OCI-LY3 (cell line): ENCODE data around the gene MTMR3.

Experiments
- H2AFZ ChIP-seq: fragments of 200-600, 300-600 bp; shearing (Covaris generic); 2 replicates; pipeline ENCODE4 v1.6.0; 2014; ENCODE audit warnings: antibody characterized with exemption, low read depth, low read length
- H3K27ac ChIP-seq: fragments of 200-600, 300-600 bp; sonication (generic); 2 replicates; pipeline ENCODE4 v1.5.1; 2014; ENCODE audit warnings: mild to moderate bottlenecking, low read length, moderate library complexity, mixed read lengths
- H3K27me3 ChIP-seq: fragments of 200-600, 300-600 bp; sonication (generic); 2 replicates; pipeline ENCODE4 v1.6.1; 2014; ENCODE audit warnings: low read depth, low read length, mixed read lengths
- H3K36me3 ChIP-seq: fragments of 200-600, 300-600 bp; sonication (generic); replicated peaks from 2 replicates; pipeline ENCODE3; 2014; ENCODE audit warnings: low read depth, low read length, mixed read lengths
- H3K4me1 ChIP-seq: fragments of 300-600, 200-600 bp; sonication (generic); 2 replicates; pipeline ENCODE4 v1.6.1; 2014; ENCODE audit warnings: low read length, mixed read lengths
- H3K4me2 ChIP-seq: fragments of 200-600, 300-600 bp; sonication (generic); 2 replicates; pipeline ENCODE4 v1.6.1; 2014; ENCODE audit warnings: low read length, mixed read lengths
- H3K4me3 ChIP-seq: fragments of 300-600, 200-600 bp; sonication (generic); 2 replicates; pipeline ENCODE4 v1.5.1; 2014; ENCODE audit warnings: antibody characterized with exemption, mild to moderate bottlenecking, low read length, moderate library complexity
- H3K79me2 ChIP-seq: fragments of 300-600, 200-600 bp; shearing (Covaris generic); 2 replicates; pipeline ENCODE4 v1.6.1; 2014; ENCODE audit warnings: mild to moderate bottlenecking, low read length, mixed read lengths
- H3K9ac ChIP-seq: fragments of 300-600, 200-600 bp; shearing (Covaris generic); 2 replicates; pipeline ENCODE4 v1.6.0; 2014; ENCODE audit warnings: mild to moderate bottlenecking, low read length, moderate library complexity
- H3K9me3 ChIP-seq: fragments of 200-600, 300-600 bp; shearing (Covaris generic); 2 replicates; pipeline ENCODE4 v1.6.1; 2014; ENCODE audit warnings: low read length, mixed read lengths; ENCODE audit not compliant: insufficient read depth
- H4K20me1 ChIP-seq: fragments of 200-600, 300-600 bp; sonication (generic); 2 replicates; pipeline ENCODE4 v1.6.1; 2016; ENCODE audit warnings: low read length, mixed read lengths; ENCODE audit not compliant: insufficient read depth
- EZH2phosphoT487 ChIP-seq: fragments of 200-600 bp; shearing (Covaris generic); IDR thresholded peaks from 2 replicates; pipeline ENCODE4 v1.6.1; 2018; ENCODE audit warnings: antibody characterized with exemption, mixed run types, low read depth
- TF ChIP-seq, protein P1 (sequence below): fragments of 200-600, 300-600 bp; sonication (generic); IDR thresholded peaks from 2 replicates; pipeline ENCODE4 v1.5.1; 2014; ENCODE audit warnings: antibody characterized with exemption, low read length, low read depth

MTMR3 gene

DNA sequence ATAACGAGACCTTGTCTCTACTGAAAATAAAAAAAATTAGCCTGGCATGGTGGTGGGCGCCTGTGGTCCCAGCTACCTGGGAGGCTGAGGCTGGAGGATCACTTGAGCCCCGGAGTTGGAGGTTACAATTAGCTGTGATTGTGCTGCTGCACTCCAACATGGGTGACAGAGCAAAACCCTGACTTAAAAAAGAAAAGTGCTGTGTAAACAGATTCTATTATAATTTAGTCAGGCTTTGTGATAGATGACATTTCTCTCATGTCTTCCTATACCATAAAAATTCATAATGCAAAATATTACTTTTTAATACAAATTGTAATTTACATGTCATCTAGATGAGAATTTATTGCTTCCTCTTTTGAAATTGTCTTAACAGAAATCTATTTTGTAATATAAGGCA is 94.1 kb downstream of the MTMR3 start:
- peaks cover 37% of the 10 kb centered on the region for H3K4me1 ChIP-seq
- no peaks in the 10 kb centered on the region for H3K9me3 ChIP-seq
- H3K36me3 ChIP-seq: peaks cover 5% of the 10 kb centered on the region
- H3K27me3 ChIP-seq: no peaks in the 10 kb centered on the region
- no peak overlapping the region for H3K27ac ChIP-seq
- no peak for TF ChIP-seq EZH2phosphoT487
- H3K4me2 ChIP-seq: no peak overlapping the region
- H3K4me3 ChIP-seq: no peak overlapping the region
- peaks cover 22% of the 10 kb centered on the region for H4K20me1 ChIP-seq
- no peaks in the 10 kb centered on the region for H3K79me2 ChIP-seq
- no peak overlapping the region for H2AFZ ChIP-seq
- H3K9ac ChIP-seq: no peak overlapping the region

DNA sequence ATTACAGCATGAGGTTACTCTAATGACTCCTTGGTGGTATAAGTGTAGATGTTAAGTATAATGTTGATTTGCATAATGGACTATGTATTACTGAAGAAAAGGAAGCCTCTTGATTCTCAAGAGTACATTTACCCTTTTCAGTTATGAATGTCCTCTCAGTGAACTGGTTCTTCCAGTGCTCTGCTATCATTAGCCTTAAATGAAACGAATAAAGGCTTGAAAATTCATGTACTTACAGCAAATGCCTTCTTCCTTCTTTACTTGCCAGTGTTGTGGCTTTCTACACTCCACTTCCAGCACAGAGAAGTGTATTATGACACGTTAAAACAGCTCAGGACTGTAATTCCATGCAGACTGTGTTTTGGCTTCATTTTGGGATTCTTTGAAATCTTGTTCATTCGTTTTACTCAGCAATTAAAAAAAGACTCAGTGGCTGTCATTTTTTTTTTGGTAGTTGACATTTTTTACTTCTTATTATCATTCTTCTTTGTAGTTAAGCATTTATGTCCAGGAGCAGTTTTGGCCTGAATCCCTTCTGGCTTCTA is 96.9 kb downstream of the MTMR3 start:
- no peak overlapping the region for H2AFZ ChIP-seq
- H4K20me1 ChIP-seq: peaks cover 22% of the 10 kb centered on the region
- TF ChIP-seq, protein P1, sequence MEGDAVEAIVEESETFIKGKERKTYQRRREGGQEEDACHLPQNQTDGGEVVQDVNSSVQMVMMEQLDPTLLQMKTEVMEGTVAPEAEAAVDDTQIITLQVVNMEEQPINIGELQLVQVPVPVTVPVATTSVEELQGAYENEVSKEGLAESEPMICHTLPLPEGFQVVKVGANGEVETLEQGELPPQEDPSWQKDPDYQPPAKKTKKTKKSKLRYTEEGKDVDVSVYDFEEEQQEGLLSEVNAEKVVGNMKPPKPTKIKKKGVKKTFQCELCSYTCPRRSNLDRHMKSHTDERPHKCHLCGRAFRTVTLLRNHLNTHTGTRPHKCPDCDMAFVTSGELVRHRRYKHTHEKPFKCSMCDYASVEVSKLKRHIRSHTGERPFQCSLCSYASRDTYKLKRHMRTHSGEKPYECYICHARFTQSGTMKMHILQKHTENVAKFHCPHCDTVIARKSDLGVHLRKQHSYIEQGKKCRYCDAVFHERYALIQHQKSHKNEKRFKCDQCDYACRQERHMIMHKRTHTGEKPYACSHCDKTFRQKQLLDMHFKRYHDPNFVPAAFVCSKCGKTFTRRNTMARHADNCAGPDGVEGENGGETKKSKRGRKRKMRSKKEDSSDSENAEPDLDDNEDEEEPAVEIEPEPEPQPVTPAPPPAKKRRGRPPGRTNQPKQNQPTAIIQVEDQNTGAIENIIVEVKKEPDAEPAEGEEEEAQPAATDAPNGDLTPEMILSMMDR: no peak
- TF ChIP-seq EZH2phosphoT487: no peak
- H3K9ac ChIP-seq: no peak overlapping the region
- H3K27ac ChIP-seq: peak overlapping the region; percentile 3; the same call in 1 of the 2 replicates
- H3K4me3 ChIP-seq: peak overlapping the region; percentile 15; the same call in 1 of the 2 replicates
- H3K27me3 ChIP-seq: no peaks in the 10 kb centered on the region
- H3K79me2 ChIP-seq: no peaks in the 10 kb centered on the region
- peaks cover 37% of the 10 kb centered on the region for H3K4me1 ChIP-seq
- H3K4me2 ChIP-seq: peak overlapping the region; percentile 51
- peaks cover 5% of the 10 kb centered on the region for H3K36me3 ChIP-seq
- no peaks in the 10 kb centered on the region for H3K9me3 ChIP-seq

- H3K4me2 ChIP-seq: no peak overlapping the region
- no peaks in the 10 kb centered on the region for H3K9me3 ChIP-seq
- no peaks in the 10 kb centered on the region for H3K79me2 ChIP-seq
- peaks cover 28% of the 10 kb centered on the region for H3K4me1 ChIP-seq
- H3K36me3 ChIP-seq: peaks cover 5% of the 10 kb centered on the region
- TF ChIP-seq, protein P1: no peak
- TF ChIP-seq EZH2phosphoT487: no peak
- no peak overlapping the region for H3K4me3 ChIP-seq
- no peak overlapping the region for H3K27ac ChIP-seq
- no peaks in the 10 kb centered on the region for H3K27me3 ChIP-seq
- H3K9ac ChIP-seq: no peak overlapping the region
- no peak overlapping the region for H2AFZ ChIP-seq
- peaks cover 24% of the 10 kb centered on the region for H4K20me1 ChIP-seq
Measured at GRCh38 chr22:29983296-29983917, 100.4 kb downstream of the MTMR3 start.

DNA sequence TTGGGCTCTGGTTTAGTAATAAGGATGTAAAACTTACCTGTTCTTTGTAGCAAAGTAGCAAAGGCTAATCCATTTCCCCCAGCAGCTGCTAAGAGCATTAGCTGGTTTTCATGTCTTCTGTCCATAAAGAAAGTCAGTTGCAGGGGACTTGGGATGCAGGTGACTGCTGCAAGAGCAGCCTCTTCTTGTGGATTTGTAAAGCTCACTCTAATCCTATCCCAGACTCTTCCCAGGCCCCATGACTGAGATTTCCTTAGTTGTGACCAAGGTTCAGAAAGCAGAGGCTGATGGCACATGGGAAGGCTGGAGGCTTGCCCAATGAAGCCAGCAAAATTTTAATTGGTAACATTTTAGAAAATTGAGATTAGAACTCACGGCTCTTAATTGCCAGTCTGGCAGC is 102.9 kb downstream of the MTMR3 start:
- no peaks in the 10 kb centered on the region for H3K27me3 ChIP-seq
- no peak overlapping the region for H2AFZ ChIP-seq
- H3K4me3 ChIP-seq: no peak overlapping the region
- H3K79me2 ChIP-seq: no peaks in the 10 kb centered on the region
- no peaks in the 10 kb centered on the region for H3K9me3 ChIP-seq
- no peak overlapping the region for H3K9ac ChIP-seq
- no peak for TF ChIP-seq EZH2phosphoT487
- TF ChIP-seq, protein P1: no peak
- no peak overlapping the region for H3K27ac ChIP-seq
- peaks cover 4% of the 10 kb centered on the region for H3K4me1 ChIP-seq
- H4K20me1 ChIP-seq: peaks cover 5% of the 10 kb centered on the region; the same call in 1 of the 2 replicates
- H3K4me2 ChIP-seq: no peak overlapping the region
- H3K36me3 ChIP-seq: no peaks in the 10 kb centered on the region
